T-helper 17 cell (primary cell): ENCODE results near the gene ANGPTL4. TPM values are rescaled to one million over a fixed set of nuclear protein-coding genes. Genes with fewer than 3 reads are reported as not detected.
A peak's percentile ranks its signal among the peaks of the same experiment; 100 is the strongest.
"Not testable (repeated sequence)": the region's sequence is repeated elsewhere in the genome, so short reads cannot be mapped to it uniquely, and the experiment has no call there.

ENCODE experiments used
- ATAC-seq: fragments of 150-1000 bp; cut with Tn5 transposase; 2 replicates; pipeline ENCODE4 v1.10.0; 2021; ENCODE audit warnings: mild to moderate bottlenecking, moderate library complexity
- DNase-seq, 3 donors: peaks; one replicate each; pipeline versions ENCODE4 v3.0.0 to v3.0.0-alpha.2; 2020 to 2021
- H3K9me3 ChIP-seq: one replicate; pipeline ENCODE4 v1.7.0; 2013; ENCODE audit warnings: low read length, mild to moderate bottlenecking; ENCODE audit not compliant: control insufficient read depth, poor library complexity, severe bottlenecking
- H3K27ac Mint-ChIP-seq: one replicate; pipeline ENCODE4 v1.8.0; 2022; ENCODE audit warnings: mild to moderate bottlenecking, moderate library complexity, mixed read lengths
- H3K27me3 Mint-ChIP-seq: one replicate; pipeline ENCODE4 v1.8.0; 2022; ENCODE audit warnings: mixed read lengths
- H3K36me3 Mint-ChIP-seq: one replicate; pipeline ENCODE4 v1.8.0; 2022; ENCODE audit warnings: low read depth, mixed read lengths
- H3K4me1 Mint-ChIP-seq: one replicate; pipeline ENCODE4 v1.8.0; 2022; ENCODE audit warnings: mild to moderate bottlenecking, mixed read lengths
- H3K4me3 Mint-ChIP-seq: one replicate; pipeline ENCODE4 v1.8.0; 2022; ENCODE audit warnings: mild to moderate bottlenecking, moderate library complexity, mixed read lengths
- total RNA-seq, 4 donors: library from RNA in 2 of 4; stranded (reverse) in 2 of 4; gene quantifications; one replicate each; pipeline ENCODE4 v1.2.3 and lab custom pipeline; 2022 to 2026

The ANGPTL4 gene
- total RNA-seq, 2 donors from 2014 or later, result not detected

- H3K4me1 Mint-ChIP-seq, H3K9me3 ChIP-seq, H3K36me3 Mint-ChIP-seq, H3K27me3 Mint-ChIP-seq, H3K27ac Mint-ChIP-seq, ATAC-seq, H3K4me3 Mint-ChIP-seq, DNase-seq: not testable (repeated sequence)
Measured at GRCh38 chr19:8379156-8379891, 15.4 kb downstream of the ANGPTL4 start.

- ATAC-seq, H3K27me3 Mint-ChIP-seq, H3K27ac Mint-ChIP-seq, H3K4me1 Mint-ChIP-seq, DNase-seq, H3K4me3 Mint-ChIP-seq, H3K36me3 Mint-ChIP-seq, H3K9me3 ChIP-seq: not testable (repeated sequence)
Measured at GRCh38 chr19:8384569-8384968, 20.6 kb downstream of the ANGPTL4 start.

- ATAC-seq, H3K36me3 Mint-ChIP-seq, H3K4me3 Mint-ChIP-seq, H3K9me3 ChIP-seq, H3K27ac Mint-ChIP-seq, DNase-seq, H3K27me3 Mint-ChIP-seq: not testable (repeated sequence)
- peaks cover 12% of the 10 kb centered on the region for H3K4me1 Mint-ChIP-seq
Measured at GRCh38 chr19:8385103-8385502, 21.1 kb downstream of the ANGPTL4 start.

- ATAC-seq, H3K9me3 ChIP-seq, DNase-seq, H3K27ac Mint-ChIP-seq, H3K4me3 Mint-ChIP-seq, H3K36me3 Mint-ChIP-seq, H3K27me3 Mint-ChIP-seq: not testable (repeated sequence)
- peaks cover 14% of the 10 kb centered on the region for H3K4me1 Mint-ChIP-seq
Measured at GRCh38 chr19:8385566-8385965, 21.6 kb downstream of the ANGPTL4 start.

- ATAC-seq, H3K27me3 Mint-ChIP-seq, H3K36me3 Mint-ChIP-seq, H3K9me3 ChIP-seq, H3K4me3 Mint-ChIP-seq, H3K27ac Mint-ChIP-seq, DNase-seq: not testable (repeated sequence)
- H3K4me1 Mint-ChIP-seq, result peaks cover 14% of the 10 kb centered on the region
Measured at GRCh38 chr19:8386419-8386818, 22.5 kb downstream of the ANGPTL4 start.

GRCh38 chr19:8386990-8387389 is 23.0 kb downstream of the ANGPTL4 start:
- Mint-ChIP-seq H3K4me1 (peaks cover 17% of the 10 kb centered on the region), H3K27me3 (no peaks in the 10 kb centered on the region), H3K27ac (no peak overlapping the region), H3K36me3 (no peaks in the 10 kb centered on the region), H3K4me3 (no peak overlapping the region)
- H3K9me3 ChIP-seq, result no peaks in the 10 kb centered on the region
- DNase-seq (no peak), ATAC-seq (no peak)

- no peaks in the 10 kb centered on the region for H3K27me3 Mint-ChIP-seq
- H3K27ac Mint-ChIP-seq, result no peak overlapping the region
- no peak overlapping the region for H3K4me3 Mint-ChIP-seq
- H3K4me1 Mint-ChIP-seq, result peaks cover 18% of the 10 kb centered on the region
- H3K9me3 ChIP-seq, result no peaks in the 10 kb centered on the region
- DNase-seq (no peak), ATAC-seq (no peak)
- no peaks in the 10 kb centered on the region for H3K36me3 Mint-ChIP-seq
Measured at GRCh38 chr19:8387688-8388611, 24.0 kb downstream of the ANGPTL4 start.

GRCh38 chr19:8388612-8388958 is 24.6 kb downstream of the ANGPTL4 start:
- H3K9me3 ChIP-seq, result no peaks in the 10 kb centered on the region
- no peaks in the 10 kb centered on the region for H3K27me3 Mint-ChIP-seq
- DNase-seq, result no peak
- H3K27ac Mint-ChIP-seq, result no peak overlapping the region
- no peak for ATAC-seq
- no peaks in the 10 kb centered on the region for H3K36me3 Mint-ChIP-seq
- H3K4me1 Mint-ChIP-seq, result peaks cover 22% of the 10 kb centered on the region
- no peak overlapping the region for H3K4me3 Mint-ChIP-seq

- Mint-ChIP-seq H3K4me3 (peak within 1 kb of the TSS; percentile 97), H3K27me3 (no peaks in the 10 kb centered on the region), H3K36me3 (no peaks in the 10 kb centered on the region), H3K4me1 (peaks cover 19% of the 10 kb centered on the region), H3K27ac (peak within 1 kb of the TSS; percentile 95)
- ATAC-seq (peak; percentile 92), DNase-seq (peak; percentile 91 to 97 (median 94))
- H3K9me3 ChIP-seq, result no peaks in the 10 kb centered on the region
Measured at GRCh38 chr19:8389891-8390616, 26.1 kb downstream of the ANGPTL4 start, which contains the start of gene RAB11B. Gene RAB11B, plus strand, starts transcription at chr19:8390360. Its CDS starts 57 bp downstream, at chr19:8390417.

- Mint-ChIP-seq H3K36me3 (no peaks in the 10 kb centered on the region), H3K4me1 (peaks cover 19% of the 10 kb centered on the region), H3K4me3 (peak overlapping the region; percentile 97), H3K27me3 (no peaks in the 10 kb centered on the region), H3K27ac (peak overlapping the region; percentile 95)
- peak; percentile 71 for ATAC-seq
- peak; percentile 86 to 90 (median 88) for DNase-seq
- H3K9me3 ChIP-seq, result no peaks in the 10 kb centered on the region
Measured at GRCh38 chr19:8390617-8390981, 26.6 kb downstream of the ANGPTL4 start.

- no peaks in the 10 kb centered on the region for H3K36me3 Mint-ChIP-seq
- peaks cover 24% of the 10 kb centered on the region for H3K4me1 Mint-ChIP-seq
- no peaks in the 10 kb centered on the region for H3K27me3 Mint-ChIP-seq
- no peak for ATAC-seq
- DNase-seq, result no peak
- peak overlapping the region; percentile 95 for H3K27ac Mint-ChIP-seq
- peak overlapping the region; percentile 97 for H3K4me3 Mint-ChIP-seq
- H3K9me3 ChIP-seq, result no peaks in the 10 kb centered on the region
Measured at GRCh38 chr19:8391198-8392016, 27.5 kb downstream of the ANGPTL4 start.

- Mint-ChIP-seq H3K27ac (no peak overlapping the region), H3K27me3 (no peaks in the 10 kb centered on the region), H3K4me3 (no peak overlapping the region), H3K4me1 (peaks cover 30% of the 10 kb centered on the region), H3K36me3 (no peaks in the 10 kb centered on the region)
- DNase-seq (no peak), ATAC-seq (no peak)
- H3K9me3 ChIP-seq, result no peaks in the 10 kb centered on the region
Measured at GRCh38 chr19:8392017-8392591, 28.1 kb downstream of the ANGPTL4 start.
